DMS53 treated with DMSO at 0.1 percent for 48 hours (cell line): ENCODE measurements around the gene MEA1.

Experiments
- DNase-seq: peaks from one replicate; lab custom pipeline; 2025; ENCODE audit not compliant: unreplicated experiment; lab: John Stamatoyannopoulos, UW

MEA1 gene

DNA sequence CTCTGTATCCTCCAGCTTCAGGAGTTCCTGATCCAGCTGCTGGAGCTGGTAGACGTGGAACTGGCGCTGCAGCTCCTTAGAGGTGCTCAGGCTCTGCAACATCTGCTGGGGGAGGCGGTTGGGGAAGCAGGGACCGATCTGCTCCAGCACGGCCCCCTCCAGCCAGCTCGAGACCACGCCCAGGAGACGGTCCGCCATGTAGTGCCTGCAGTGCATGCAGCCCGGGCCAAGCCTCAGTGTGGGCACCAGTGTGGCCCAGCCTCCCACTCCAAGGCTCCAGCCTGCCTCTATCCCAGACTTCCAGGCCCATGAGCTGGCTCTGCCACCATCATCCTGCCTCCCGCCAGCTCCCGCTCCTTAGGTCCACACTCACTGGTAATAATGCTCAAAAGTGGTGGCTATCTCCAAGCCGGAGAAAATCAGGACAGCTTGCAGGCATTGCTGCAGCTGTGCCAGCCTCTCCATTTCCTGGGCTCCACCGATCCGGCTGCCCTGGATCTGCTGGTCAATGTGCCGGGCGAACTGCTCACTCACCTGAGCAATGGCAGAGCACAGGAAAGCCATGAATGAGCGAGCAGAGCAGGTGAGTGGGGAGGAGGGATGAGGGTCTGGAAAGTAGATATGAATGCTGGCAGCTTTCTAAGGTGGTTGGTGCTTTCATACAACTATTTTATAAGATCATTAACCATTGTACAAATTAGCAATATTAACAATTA lies 27.0 kb upstream of the MEA1 start:
- DNase-seq = no peak

DNA sequence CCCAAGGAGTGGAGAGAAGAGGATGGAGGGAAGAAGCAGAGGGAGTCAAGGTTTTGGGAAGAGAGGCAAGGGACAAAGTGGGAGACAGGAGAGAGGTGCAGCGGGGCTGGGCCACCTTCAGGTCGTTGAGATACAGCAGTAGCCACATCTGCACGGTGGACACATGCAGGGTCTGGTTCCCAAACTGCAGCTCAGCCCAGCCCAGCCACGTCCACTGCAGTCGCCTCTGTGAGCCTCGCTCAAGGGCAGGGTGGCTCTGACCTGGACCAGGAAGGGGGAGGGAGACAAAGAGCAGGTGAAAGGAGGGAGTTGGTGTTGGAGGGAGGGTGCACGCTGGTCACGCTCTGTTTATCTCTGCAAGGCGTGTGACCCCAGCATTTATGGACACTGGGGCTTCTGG lies 25.0 kb upstream of the MEA1 start:
- no peak for DNase-seq

- DNase-seq = no peak
Observed at GRCh38 chr6:43037706-43038105, 24.0 kb upstream of the MEA1 start.

- no peak for DNase-seq
Observed at GRCh38 chr6:43037197-43037596, 23.5 kb upstream of the MEA1 start.

DNA sequence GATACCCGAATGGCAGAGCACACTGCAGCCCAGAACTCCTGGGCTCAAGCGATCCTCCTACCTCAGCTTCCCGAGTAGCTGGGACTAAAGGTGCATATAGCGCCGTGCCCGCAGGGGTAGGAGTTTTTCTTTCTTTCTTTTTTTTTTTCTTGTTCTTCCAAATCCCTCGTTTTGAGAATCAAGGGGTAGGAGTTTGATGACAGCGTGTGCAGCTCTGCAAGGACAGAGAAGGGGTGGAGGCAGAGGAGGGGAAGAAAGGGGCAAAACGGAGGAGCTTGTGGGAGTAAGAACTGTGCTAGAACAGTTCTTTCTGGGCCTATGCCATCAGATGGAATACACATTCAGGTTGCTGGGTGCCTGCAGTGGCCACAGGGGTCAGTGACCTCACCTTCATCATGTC lies 23.0 kb upstream of the MEA1 start:
- no peak for DNase-seq

DNA sequence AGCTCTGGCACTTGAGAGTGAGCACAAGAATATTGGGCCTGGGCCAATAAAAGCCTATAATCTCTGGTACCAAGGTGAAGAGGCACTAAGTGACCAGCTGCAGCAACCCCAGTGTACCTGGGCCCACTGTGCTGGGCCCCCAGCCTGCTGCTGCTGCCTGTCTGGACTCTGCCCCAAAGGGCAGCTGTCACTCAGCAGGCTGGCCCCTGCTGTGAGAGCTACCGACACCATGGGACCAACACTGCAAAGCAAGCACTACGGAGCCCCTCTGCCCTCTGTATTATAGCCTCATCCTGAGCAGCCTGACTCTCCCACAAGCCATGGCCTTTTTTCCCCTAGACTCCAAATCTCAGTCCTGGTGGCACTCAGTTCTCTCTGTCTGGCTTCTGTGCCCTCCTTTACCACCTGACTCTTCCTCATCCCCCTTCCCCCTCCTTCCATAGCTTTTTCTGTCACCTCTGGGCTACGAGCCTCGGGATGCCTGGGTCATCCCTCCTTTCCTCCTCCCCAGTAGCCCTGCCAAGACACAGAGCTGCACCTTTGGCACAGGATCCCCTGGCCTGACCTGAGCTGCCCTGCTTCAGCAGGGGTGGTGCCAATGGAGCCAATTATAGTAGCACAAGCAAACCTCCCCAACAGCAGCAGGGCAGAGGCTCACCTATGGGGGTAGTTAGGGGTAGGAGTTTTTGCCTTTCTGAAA lies 21.9 kb upstream of the MEA1 start:
- DNase-seq = no peak

GRCh38 chr6:43034190-43034525 lies 20.4 kb upstream of the MEA1 start:
- no peak for DNase-seq

DNA sequence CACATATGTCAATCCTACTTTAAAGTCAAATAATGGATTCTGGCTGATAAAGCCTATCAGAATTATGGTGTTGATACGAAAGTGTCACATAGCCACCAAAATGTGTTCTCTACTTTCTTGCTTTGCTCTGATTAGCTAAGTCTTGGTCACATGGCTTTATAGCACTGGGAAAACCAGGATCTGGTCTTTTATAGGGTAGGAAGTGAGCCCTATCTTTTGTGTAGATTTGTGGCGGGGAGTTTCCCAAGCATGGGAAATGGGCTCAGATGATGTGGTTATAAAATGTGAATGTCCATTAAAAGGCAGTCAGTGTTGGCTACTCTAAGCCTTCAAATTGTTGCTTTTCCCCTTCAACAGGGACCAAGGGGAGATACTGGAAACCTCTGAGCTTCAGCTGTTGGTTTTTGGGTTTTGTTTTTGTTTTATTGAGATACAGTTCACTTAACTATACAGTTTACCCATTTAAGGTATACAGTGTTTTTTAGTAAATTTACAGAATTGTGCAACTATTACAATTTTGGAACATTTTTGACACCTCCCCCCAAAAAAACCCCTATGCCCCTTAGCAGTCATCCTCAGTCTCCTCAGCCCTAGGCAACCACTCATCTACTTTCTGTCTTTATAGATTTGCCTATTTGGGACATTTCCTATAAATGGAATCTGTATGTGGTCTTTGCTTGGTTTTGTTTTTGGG lies 19.9 kb upstream of the MEA1 start:
- DNase-seq = no peak

GRCh38 chr6:43032326-43032725 lies 18.6 kb upstream of the MEA1 start:
- DNase-seq = no peak

GRCh38 chr6:43029120-43029519 lies 15.4 kb upstream of the MEA1 start:
- no peak for DNase-seq

GRCh38 chr6:43026365-43026764 lies 12.6 kb upstream of the MEA1 start:
- DNase-seq = no peak

GRCh38 chr6:43024436-43024835 lies 10.7 kb upstream of the MEA1 start:
- DNase-seq = no peak

DNA sequence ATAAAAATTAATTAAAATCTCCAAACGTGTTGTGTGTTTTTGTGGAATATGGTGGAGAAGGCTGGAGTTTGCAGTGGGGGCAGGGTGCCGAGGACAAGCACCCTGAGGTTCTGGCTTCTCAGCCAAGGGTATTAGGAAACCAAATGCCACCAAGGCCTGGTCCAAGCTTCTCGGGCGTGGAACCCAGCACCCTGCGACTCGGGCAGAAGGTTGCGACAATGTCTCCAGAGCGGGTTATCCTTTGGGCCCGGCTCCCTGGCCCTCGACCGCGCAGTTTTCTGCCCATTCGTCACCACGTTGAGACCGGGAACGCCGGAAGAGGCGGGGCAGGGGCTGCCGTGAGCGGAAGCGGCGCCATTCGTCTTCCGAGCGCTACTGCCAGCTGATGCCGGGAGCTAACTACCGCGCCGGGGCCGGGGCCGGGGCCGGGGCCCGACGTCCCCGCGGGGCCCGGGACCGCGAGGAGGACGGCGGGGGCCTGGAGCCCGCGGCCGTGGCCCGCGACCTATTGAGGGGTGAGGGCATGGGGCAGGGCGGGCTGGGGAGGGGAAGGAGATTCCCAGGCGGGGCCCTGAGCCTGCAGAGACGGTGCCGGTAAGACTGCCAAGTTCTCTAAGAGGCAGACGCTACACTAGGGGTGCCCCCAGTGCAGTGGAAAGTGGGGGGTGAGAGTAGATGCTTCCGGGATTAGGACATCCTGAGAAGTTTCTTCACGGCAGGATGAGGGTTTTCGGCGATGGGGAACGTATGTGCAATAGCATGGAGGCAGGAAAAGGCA lies 7.7 kb upstream of the MEA1 start, which contains the start of gene RRP36:
RRP36 (plus strand) TSS at position 354 of the 778 bp plus-strand sequence; CDS start at position 386, 32 bp downstream.
- peak; percentile 60 for DNase-seq

DNA sequence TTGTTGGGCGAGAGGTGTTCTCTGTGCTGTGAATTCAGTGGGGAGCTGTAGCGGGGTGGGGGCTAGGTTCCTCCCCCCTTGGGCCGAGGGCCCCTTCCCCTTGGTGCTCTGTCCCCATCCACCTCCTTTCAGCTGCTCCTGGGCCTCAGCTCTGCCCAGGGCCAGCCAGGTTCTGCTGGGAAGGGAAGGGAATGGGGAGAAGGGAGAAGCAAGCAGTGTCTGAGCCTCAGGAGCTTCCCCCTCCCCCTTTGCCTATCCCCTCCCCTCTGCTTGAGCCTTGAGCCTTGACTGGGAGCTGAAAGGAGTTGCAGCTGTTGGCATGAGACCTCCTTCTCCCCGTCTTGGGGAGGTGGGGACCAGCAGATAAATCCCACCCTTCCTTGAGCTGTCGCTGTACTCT lies 7.1 kb upstream of the MEA1 start:
- DNase-seq = no peak

DNA sequence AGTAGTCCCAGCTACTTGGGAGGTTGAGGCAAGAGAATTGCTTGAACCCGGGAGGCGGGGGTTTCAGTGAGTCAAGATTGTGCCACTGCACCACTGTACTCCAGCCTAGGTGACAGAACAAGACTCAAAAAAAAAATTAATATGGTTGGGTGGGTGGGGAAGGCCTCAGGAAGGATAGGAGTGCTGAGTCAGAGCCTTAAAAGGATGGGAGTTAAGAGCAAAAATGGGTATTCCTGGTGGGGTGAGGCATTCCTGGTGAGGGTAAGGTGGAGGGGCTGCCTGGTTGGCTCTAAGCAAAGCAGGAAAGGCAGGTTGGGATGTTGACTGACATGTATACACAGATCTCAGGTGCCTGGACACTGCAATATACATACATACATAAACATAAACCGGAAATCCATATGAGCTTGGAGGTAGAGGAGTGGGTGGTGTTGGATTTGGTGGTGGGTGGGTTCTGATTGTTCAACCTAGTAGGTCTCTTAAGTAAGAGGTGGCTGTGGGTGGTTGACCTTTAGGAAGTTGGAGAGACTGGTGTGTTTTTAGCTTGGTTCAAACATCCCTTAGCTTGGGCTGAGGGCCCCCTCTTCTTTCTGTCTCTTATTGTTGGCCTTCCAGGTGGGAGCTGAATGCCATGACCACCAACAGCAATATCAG lies 6.4 kb upstream of the MEA1 start:
- DNase-seq = no peak

DNA sequence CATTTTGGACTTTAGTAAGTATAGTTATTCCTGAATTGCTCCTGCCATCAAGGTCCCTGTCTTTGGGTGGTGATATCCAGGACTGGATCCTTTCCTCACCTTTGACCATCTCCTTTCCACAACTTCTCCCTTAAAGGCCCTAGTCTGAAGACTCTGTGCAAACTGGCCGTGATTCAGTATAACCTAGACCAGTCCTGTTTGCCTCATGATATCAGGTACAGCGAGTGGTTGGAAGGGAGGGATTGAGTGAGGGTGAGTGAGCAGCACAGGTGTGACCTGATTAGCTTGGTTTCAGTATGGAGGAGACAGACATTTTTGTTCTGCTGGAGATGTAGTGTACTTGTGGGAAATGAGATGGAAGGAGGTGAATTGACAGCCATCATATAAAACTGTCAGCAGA lies 5.4 kb upstream of the MEA1 start:
- DNase-seq = no peak

GRCh38 chr6:43016943-43017334 lies 3.2 kb upstream of the MEA1 start:
- no peak for DNase-seq

DNA sequence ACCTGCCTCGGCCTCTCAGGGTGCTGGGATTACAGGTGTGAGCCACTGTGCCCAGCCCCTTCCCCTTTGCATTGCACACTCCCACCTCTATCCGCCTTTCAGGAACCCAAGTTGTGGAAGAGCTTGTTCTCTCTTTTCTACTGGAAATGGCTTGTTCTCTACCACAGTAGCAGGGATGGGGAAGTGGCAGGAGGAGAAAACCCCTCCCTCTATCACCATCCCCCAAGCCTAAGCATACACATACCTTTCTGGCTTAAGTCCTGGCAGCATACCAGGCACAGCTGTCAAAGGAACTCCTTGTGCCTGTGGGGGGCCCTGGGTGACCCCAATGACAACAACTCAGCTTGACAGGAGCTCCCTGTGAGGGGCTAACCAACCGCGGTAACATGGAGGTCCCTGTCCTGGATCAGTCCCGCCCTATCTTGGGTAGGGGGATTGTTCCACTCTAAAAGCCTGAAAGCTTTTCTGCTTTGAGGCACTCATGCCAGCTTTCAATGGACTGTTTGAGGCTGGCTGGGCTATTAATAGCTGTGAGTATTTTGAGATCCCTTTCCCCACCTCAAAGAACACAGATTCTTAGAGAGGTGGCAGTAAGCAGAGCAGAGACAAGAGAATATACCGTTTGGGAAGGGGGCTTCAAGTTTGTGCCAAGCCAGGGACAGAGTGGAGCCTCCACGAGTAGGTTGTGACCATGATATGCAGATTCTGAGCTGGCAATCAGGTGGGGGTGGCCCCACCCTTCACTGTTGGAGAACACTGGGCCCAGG lies 2.6 kb upstream of the MEA1 start:
- no peak for DNase-seq

GRCh38 chr6:43014434-43014909 lies 726 bp upstream of the MEA1 start:
- no peak for DNase-seq
